22Rv1 (cell line): ENCODE data around the gene PEAK3.

Source experiments
- CTCF ChIP-seq: fragments of 450-650 bp; IDR thresholded peaks from 2 replicates; pipeline ENCODE4 v1.5.1; 2017; ENCODE audit warnings: mild to moderate bottlenecking
- ZFX ChIP-seq: fragments of 450-650 bp; IDR thresholded peaks from 2 replicates; pipeline ENCODE4 v1.6.1; 2017; ENCODE audit warnings: antibody characterized with exemption, borderline replicate concordance

- TF ChIP-seq CTCF: no peak
- no peak for TF ChIP-seq ZFX
Measured at GRCh38 chr19:2307518-2308012, 25.6 kb upstream of the PEAK3 start.
